KMS-11 (cell line): ENCODE results near the gene MCC.

Experiments
- H2AFZ ChIP-seq: fragments of 200-600 bp; sonication (generic); 2 replicates; pipeline ENCODE4 v1.6.1; 2016; ENCODE audit warnings: antibody characterized with exemption, mixed run types, low read depth
- H3K27ac ChIP-seq: fragments of 200-600 bp; sonication (generic); 2 replicates; pipeline ENCODE4 v1.6.1; 2016; ENCODE audit warnings: mild to moderate bottlenecking, mixed run types
- H3K27me3 ChIP-seq: fragments of 200-600 bp; sonication (generic); 2 replicates; pipeline ENCODE4 v1.6.1; 2017; ENCODE audit warnings: mild to moderate bottlenecking, low read depth, mixed run types, moderate library complexity; ENCODE audit not compliant: insufficient read depth
- H3K36me3 ChIP-seq: fragments of 200-600 bp; sonication (generic); 2 replicates; pipeline ENCODE4 v1.6.1; 2017; ENCODE audit warnings: mild to moderate bottlenecking, mixed run types; ENCODE audit not compliant: insufficient read depth
- H3K4me1 ChIP-seq: fragments of 200-600 bp; sonication (generic); 2 replicates; pipeline ENCODE4 v1.6.1; 2016; ENCODE audit warnings: mild to moderate bottlenecking, low read depth, mixed run types; ENCODE audit not compliant: poor library complexity, severe bottlenecking
- H3K4me2 ChIP-seq: fragments of 200-600 bp; sonication (generic); 2 replicates; pipeline ENCODE4 v1.7.0; 2016; ENCODE audit warnings: mild to moderate bottlenecking, mixed run types
- H3K4me3 ChIP-seq: fragments of 200-600 bp; sonication (generic); IDR thresholded peaks from 2 replicates; pipeline ENCODE4 v1.6.1; 2017; ENCODE audit warnings: low read depth, low read length, mixed read lengths; ENCODE audit not compliant: insufficient read depth
- H3K79me2 ChIP-seq: fragments of 200-600 bp; sonication (generic); 2 replicates; pipeline ENCODE4 v1.6.1; 2016; ENCODE audit warnings: low read depth, mixed run types; ENCODE audit not compliant: insufficient read depth
- H3K9ac ChIP-seq: fragments of 200-600 bp; sonication (generic); 2 replicates; pipeline ENCODE4 v1.6.1; 2016; ENCODE audit warnings: mild to moderate bottlenecking, mixed run types
- H4K20me1 ChIP-seq: fragments of 200-600 bp; sonication (generic); 2 replicates; pipeline ENCODE4 v1.6.1; 2016; ENCODE audit warnings: mild to moderate bottlenecking, mixed run types; ENCODE audit not compliant: insufficient read depth
- TF ChIP-seq, protein P1 (sequence below): fragments of 200-600 bp; sonication (generic); conservative IDR thresholded peaks from 2 replicates; pipeline ENCODE4 v1.6.1; 2017; ENCODE audit warnings: low read depth, mild to moderate bottlenecking, antibody characterized with exemption, low read length, moderate library complexity, mixed read lengths

The MCC gene

DNA sequence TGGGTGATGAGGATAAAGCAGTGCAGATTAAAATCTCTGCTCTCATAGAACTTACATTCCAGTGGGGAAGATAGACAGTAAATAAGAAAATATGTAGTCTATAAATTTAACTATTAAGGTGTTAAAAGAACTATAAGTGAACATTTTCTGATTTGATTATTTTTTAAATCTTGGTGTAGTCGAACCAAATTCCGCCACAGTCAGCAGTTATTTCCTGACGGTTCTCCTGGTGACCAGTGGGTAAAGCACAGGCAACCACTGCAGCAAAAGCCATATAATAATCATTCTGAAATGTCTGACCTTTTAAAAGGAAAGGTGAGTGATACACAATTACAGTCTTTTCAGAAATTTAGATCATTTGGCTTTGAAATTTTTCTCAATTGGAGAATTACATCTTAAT lies 484.5 kb downstream of the MCC start:
- H3K79me2 ChIP-seq: no peaks in the 10 kb centered on the region
- H3K27ac ChIP-seq: no peak overlapping the region
- no peaks in the 10 kb centered on the region for H3K4me1 ChIP-seq
- H3K4me3 ChIP-seq: no peak overlapping the region
- H3K27me3 ChIP-seq: no peaks in the 10 kb centered on the region
- no peak overlapping the region for H3K4me2 ChIP-seq
- no peaks in the 10 kb centered on the region for H4K20me1 ChIP-seq
- H3K36me3 ChIP-seq: peaks cover 2% of the 10 kb centered on the region; the same call in 1 of the 2 replicates
- TF ChIP-seq, protein P1, sequence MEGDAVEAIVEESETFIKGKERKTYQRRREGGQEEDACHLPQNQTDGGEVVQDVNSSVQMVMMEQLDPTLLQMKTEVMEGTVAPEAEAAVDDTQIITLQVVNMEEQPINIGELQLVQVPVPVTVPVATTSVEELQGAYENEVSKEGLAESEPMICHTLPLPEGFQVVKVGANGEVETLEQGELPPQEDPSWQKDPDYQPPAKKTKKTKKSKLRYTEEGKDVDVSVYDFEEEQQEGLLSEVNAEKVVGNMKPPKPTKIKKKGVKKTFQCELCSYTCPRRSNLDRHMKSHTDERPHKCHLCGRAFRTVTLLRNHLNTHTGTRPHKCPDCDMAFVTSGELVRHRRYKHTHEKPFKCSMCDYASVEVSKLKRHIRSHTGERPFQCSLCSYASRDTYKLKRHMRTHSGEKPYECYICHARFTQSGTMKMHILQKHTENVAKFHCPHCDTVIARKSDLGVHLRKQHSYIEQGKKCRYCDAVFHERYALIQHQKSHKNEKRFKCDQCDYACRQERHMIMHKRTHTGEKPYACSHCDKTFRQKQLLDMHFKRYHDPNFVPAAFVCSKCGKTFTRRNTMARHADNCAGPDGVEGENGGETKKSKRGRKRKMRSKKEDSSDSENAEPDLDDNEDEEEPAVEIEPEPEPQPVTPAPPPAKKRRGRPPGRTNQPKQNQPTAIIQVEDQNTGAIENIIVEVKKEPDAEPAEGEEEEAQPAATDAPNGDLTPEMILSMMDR: no peak
- no peak overlapping the region for H3K9ac ChIP-seq
- H2AFZ ChIP-seq: no peak overlapping the region

DNA sequence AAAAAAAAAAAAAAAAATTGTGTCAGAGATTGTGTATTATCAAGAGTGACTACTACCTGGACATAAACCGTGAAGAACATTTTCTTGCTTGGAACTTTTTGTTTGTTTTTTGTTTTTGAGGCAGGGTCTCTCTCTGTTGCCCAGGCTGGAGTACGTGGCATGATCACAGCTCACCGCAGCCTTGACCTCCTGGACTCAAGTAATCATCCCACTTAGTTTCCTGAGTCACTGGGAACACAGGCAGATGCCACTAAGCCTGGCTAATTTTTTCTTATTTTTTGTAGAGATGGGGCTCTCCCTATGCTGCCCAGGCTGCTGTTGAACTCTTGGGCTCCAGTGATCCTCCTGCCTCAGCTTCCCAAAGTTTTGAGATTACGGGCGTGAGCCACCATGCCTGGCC lies 485.8 kb downstream of the MCC start:
- TF ChIP-seq, protein P1: no peak
- H4K20me1 ChIP-seq: no peaks in the 10 kb centered on the region

DNA sequence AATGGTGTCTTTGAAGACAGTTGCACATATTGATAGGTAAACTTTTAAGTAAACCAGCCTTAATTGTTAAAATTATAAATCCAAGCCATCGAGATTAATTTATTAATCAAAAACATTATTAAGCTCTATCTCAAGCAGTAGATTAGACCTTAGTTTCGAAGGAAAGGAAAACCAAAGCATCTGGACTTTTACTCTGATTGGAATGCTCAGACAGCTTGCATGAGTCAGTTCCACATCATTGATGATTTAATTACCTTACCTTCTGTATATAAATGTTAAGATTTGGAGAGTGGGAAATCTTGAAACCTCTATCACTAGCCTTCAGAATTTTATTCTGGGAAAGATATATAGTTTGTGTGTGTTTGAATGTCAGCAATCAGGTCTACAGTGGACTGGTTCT lies 487.8 kb downstream of the MCC start:
- Histone ChIP-seq H3K36me3 (peaks cover 2% of the 10 kb centered on the region; the same call in 1 of the 2 replicates), H3K79me2 (no peaks in the 10 kb centered on the region)
- TF ChIP-seq, protein P1: no peak

More for the DNA sequence above, 485.8 kb downstream of the MCC start:
- no peak overlapping the region for H3K4me2 ChIP-seq
- no peak overlapping the region for H3K4me3 ChIP-seq
- H3K4me1 ChIP-seq: no peaks in the 10 kb centered on the region
- no peak overlapping the region for H2AFZ ChIP-seq
- H3K9ac ChIP-seq: no peak overlapping the region
- H3K27me3 ChIP-seq: no peaks in the 10 kb centered on the region
- no peak overlapping the region for H3K27ac ChIP-seq
- H3K79me2 ChIP-seq: no peaks in the 10 kb centered on the region
- H3K36me3 ChIP-seq: peaks cover 2% of the 10 kb centered on the region; the same call in 1 of the 2 replicates

DNA sequence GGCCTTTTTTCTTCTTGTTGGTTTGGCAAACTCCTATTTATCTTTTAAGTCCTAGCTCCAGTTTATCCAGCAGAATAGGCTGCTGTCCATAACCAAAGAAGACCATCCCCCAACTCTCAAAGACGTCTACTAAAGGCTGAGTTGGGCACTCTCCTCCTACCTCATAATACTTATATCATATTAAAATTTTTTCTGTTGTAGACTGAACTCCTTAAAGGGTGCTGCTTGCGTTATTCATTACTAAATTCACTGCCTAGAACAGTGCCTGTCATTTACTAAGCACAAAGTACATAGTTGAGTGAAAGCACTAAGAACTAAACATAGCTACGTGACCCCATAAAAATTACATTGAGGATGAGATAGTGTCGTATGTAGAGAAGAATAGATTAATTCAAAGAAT lies 490.0 kb downstream of the MCC start:
- H3K9ac ChIP-seq: no peak overlapping the region
- no peak overlapping the region for H2AFZ ChIP-seq
- H3K4me1 ChIP-seq: peaks cover 3% of the 10 kb centered on the region
- no peaks in the 10 kb centered on the region for H3K27me3 ChIP-seq
- no peaks in the 10 kb centered on the region for H4K20me1 ChIP-seq
- no peaks in the 10 kb centered on the region for H3K79me2 ChIP-seq
- H3K4me2 ChIP-seq: no peak overlapping the region
- peaks cover 2% of the 10 kb centered on the region; the same call in 1 of the 2 replicates for H3K36me3 ChIP-seq
- no peak overlapping the region for H3K27ac ChIP-seq
- TF ChIP-seq, protein P1: no peak
- no peak overlapping the region for H3K4me3 ChIP-seq

More for the DNA sequence above, 487.8 kb downstream of the MCC start:
- Histone ChIP-seq H3K4me1 (peaks cover 3% of the 10 kb centered on the region), H4K20me1 (no peaks in the 10 kb centered on the region), H3K27me3 (no peaks in the 10 kb centered on the region), H3K4me3 (no peak overlapping the region), H2AFZ (no peak overlapping the region), H3K9ac (no peak overlapping the region), H3K4me2 (no peak overlapping the region), H3K27ac (no peak overlapping the region)
